Fibroblast of villous mesenchyme (primary cell): ENCODE results near the gene SYT1. TPM values are rescaled to one million over a fixed set of nuclear protein-coding genes. Genes with fewer than 3 reads are reported as not detected.

Experiments used
- DNase-seq: peaks from one replicate; pipeline ENCODE4 v3.0.0-alpha.2; 2010; ENCODE audit warnings: low read depth
- H3K4me3 ChIP-seq: 2 replicates; pipeline ENCODE4 v1.5.1; 2011; ENCODE audit warnings: low read depth, mild to moderate bottlenecking, low read length
- CTCF ChIP-seq: IDR thresholded peaks from 2 replicates; pipeline ENCODE4 v1.5.1; 2012; ENCODE audit warnings: low read depth, mild to moderate bottlenecking, low read length; ENCODE audit not compliant: insufficient read depth
- total RNA-seq: library from RNA; depleted of rRNA; stranded (reverse); fragments of >200 nt; gene quantifications from 2 replicates; pipeline ENCODE4 v1.2.3, GENCODE V29; 2012

Gene SYT1
- total RNA-seq, 1 donor, result 3.9 TPM

GRCh38 chr12:78963439-78964227, 99.1 kb downstream of the SYT1 start:
- no peak for TF ChIP-seq CTCF
- no peak for DNase-seq
- no peak overlapping the region for H3K4me3 ChIP-seq

- TF ChIP-seq CTCF, result no peak
- DNase-seq, result no peak
- no peak overlapping the region for H3K4me3 ChIP-seq
Observed at GRCh38 chr12:78964521-78964920, 99.9 kb downstream of the SYT1 start.

- TF ChIP-seq CTCF, result no peak
- H3K4me3 ChIP-seq, result no peak overlapping the region
- no peak for DNase-seq
Observed at GRCh38 chr12:78966062-78966461, 101.5 kb downstream of the SYT1 start.

- DNase-seq, result no peak
- no peak for TF ChIP-seq CTCF
- H3K4me3 ChIP-seq, result no peak overlapping the region
Observed at GRCh38 chr12:78966926-78967325, 102.4 kb downstream of the SYT1 start.

- DNase-seq, result no peak
- TF ChIP-seq CTCF, result no peak
- no peak overlapping the region for H3K4me3 ChIP-seq
Observed at GRCh38 chr12:78968226-78968625, 103.7 kb downstream of the SYT1 start.

GRCh38 chr12:78970041-78970440, 105.5 kb downstream of the SYT1 start:
- no peak overlapping the region for H3K4me3 ChIP-seq
- DNase-seq, result no peak
- TF ChIP-seq CTCF, result no peak

- DNase-seq, result no peak
- no peak overlapping the region for H3K4me3 ChIP-seq
- TF ChIP-seq CTCF, result no peak
Observed at GRCh38 chr12:78977304-78977867, 112.8 kb downstream of the SYT1 start.
